DMS53 treated with DMSO at 0.1 percent for 48 hours (cell line): ENCODE results near the gene SLC47A2.
A peak's percentile ranks its signal among the peaks of the same experiment; 100 is the strongest.
"Not testable (repeated sequence)": the region's sequence is repeated elsewhere in the genome, so short reads cannot be mapped to it uniquely, and the experiment has no call there.

ENCODE experiments used
- DNase-seq: peaks from one replicate; lab custom pipeline; 2025; ENCODE audit not compliant: unreplicated experiment; lab: John Stamatoyannopoulos, UW

SLC47A2 gene, protein sequence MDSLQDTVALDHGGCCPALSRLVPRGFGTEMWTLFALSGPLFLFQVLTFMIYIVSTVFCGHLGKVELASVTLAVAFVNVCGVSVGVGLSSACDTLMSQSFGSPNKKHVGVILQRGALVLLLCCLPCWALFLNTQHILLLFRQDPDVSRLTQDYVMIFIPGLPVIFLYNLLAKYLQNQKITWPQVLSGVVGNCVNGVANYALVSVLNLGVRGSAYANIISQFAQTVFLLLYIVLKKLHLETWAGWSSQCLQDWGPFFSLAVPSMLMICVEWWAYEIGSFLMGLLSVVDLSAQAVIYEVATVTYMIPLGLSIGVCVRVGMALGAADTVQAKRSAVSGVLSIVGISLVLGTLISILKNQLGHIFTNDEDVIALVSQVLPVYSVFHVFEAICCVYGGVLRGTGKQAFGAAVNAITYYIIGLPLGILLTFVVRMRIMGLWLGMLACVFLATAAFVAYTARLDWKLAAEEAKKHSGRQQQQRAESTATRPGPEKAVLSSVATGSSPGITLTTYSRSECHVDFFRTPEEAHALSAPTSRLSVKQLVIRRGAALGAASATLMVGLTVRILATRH

DNA sequence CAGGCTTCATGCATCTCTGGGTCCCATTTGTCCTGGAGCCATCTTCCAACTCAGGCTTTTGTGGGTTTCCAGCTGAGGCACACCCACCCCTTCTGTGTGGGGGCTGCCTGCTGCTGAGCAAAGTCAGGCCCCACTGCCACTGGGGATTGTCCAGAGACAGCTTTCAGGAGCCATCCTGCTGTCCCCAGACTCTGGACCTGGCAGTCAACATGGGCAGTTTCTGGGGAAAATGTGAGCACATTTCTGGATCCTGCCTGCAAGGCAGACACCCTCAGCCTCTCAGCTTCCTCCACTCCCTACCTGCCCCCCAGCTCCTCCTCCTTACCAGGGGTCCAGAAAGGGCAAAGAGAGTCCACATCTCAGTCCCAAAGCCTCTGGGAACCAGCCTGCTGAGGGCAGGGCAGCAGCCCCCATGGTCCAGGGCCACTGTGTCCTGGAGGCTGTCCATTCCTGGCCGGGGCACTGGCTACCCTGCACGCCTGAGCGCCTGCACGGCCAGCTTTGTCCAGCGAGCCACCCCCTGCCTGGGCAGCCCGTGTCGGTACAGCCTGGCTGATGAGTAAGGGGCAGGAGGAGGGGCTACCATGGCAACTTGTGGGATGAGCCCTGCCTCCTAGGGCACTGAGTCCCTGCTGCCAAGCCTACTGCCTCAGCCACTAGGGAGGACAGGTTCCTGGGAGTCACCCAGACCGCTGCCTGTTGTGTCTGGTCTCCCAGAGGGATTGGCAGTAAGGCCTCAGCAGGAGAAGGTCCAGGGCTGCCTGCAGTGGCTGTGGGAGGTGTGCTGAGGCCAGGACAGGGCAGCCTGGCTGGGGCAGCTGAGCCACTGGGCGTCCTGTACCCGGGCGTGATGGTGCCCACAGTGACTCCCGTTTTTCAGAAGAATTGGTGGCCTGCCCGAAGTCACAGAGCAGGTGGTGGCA is at the start of gene SLC47A2:
Gene SLC47A2 (minus strand): TSS at position 477 of the 923 bp plus-strand sequence. CDS start 29 bp downstream, at position 448.
- no peak for DNase-seq

DNA sequence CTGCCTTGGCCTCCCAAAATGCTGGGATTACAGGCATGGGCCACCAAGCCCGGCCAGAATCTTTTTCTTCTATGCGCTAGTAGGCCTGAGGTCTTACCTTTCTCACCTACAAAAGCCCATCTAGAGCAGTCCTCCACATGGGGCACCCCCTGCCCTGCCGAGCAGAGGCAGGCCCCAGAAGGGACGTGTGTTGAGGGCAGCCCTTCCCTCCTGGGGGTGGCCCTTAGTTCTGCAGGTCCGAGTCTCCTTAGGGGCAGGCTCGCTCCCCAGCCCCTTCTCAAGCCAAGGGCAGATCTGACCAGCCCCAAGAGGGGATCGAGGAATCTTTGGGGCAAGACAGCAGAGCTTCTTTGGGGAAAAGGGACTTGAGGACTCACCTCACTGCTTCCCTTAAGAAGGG is 49.6 kb upstream of the SLC47A2 start:
- DNase-seq: no peak

DNA sequence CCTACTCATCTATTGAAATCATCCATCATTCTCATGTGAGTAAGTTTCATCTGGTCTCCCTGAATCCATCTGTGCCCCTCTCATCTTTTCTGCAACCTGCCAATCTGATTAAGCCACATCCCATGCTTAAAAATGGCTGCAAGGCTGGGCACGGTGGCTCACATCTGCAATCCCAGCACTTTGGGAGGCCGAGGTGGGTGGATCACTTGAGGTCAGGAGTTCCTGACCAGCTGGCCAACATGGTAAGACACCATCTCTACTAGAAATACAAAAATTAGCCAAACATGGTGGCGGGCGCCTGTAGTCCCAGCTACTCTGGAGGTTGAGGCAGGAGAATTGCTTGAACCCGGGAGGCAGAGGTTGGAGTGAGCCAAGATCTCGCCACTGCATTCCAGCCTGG is 47.6 kb upstream of the SLC47A2 start:
- DNase-seq: not testable (repeated sequence)

DNA sequence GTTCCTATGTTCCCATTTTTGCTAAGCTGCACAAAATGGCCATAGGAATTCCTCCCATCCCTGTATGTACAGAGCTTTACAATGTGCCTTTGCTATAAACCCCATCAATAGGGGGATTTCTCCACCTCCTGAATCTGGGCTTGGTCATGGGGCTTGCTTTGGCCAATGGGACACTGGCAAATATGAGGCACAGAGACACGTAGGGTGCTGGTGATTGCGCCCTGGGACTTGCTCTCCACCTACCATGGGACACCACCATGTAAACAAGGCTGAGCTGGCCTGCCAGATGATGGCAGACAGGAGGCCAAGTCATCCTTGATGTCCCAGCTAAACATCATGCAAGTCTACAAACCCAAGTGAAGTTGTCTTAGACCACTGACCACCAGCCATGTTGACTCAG is 47.0 kb upstream of the SLC47A2 start:
- DNase-seq: no peak

DNA sequence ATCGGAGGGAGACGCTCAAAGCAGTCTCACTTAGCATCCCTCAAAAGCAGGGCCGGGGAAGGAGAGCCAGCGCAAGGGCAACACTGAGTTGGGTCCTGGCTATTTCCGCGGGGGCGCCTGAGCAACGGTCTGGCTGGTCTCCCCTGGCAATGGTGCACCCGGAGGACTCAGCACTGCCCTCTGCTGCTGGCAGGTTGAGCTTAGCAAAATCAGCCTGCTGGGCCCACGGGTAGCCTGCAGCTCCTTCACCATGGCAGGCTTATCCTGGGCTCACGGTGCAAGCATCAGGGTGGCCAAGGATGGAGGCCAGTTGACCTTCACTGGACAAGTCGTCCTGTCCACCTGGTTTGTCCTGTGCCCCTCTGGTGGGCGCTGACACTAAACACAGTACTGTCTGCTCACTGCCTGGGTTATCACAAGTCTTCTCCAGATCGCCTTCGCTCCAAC is 46.2 kb upstream of the SLC47A2 start:
- peak; percentile 51 for DNase-seq

DNA sequence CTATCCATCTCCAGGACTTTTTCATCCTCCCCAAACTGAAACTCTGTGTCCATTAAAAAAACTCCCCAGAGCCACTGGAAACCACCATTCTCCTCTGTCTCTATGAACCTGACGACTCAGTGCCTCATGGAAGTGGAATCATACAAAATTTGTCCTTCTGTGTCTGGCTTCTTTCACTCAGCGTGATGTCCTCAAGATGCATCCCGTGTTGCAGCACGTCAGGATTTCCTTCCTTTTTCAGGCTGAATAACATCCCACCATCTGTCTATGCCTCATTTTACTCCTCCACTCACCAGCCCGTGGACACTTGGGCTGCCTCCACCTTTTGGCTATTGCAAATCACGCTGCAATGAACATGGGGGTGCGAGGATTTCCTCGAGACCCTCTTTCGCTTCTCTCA is 44.4 kb upstream of the SLC47A2 start:
- no peak for DNase-seq

DNA sequence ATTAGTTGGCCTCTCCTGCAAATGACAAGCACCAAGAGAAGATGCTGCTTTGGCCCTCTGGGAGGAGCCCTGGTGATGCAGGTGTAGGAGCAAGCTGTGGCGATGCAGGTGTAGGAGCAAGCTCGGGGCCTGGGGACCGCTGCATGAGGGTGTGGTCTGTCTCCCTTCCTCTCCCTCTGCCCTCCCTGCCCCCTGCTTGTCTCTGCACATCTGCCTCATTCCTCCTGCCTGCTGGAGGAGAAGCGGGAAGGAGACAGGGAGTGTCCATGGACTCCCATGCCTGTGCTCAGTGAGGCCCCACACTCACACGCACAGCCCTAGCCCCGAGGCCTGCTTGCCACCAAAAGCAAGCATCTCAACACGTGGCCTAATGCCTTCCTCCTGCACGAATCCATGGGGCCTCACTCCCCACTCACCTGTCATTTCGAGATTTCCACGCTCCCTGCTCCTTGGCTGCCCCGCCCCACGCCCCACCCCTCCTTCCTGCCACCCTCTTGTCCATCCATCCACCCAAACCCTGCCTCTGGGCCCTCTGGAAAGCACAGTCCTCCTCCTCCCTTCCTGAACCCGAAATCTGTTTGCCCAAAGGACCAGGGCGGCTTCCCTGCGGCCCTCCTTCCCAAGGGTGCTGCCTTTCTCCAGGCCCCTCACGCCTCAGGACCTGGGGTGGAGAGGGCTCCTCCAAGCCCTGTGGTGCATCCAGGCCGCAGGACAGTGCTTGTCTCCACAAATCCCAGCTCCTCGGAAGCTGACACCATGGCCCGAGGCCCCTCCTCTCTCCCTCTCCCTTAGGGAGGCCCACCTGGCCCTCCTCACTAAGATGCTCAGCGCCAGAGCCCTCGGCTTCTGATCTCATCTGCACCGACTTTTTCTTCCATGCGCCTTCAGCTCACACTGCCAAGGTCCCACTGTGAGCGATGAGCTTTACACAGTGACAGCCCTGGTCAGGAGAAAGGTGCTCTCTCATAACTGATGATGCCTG is 43.5 kb upstream of the SLC47A2 start:
- no peak for DNase-seq

DNA sequence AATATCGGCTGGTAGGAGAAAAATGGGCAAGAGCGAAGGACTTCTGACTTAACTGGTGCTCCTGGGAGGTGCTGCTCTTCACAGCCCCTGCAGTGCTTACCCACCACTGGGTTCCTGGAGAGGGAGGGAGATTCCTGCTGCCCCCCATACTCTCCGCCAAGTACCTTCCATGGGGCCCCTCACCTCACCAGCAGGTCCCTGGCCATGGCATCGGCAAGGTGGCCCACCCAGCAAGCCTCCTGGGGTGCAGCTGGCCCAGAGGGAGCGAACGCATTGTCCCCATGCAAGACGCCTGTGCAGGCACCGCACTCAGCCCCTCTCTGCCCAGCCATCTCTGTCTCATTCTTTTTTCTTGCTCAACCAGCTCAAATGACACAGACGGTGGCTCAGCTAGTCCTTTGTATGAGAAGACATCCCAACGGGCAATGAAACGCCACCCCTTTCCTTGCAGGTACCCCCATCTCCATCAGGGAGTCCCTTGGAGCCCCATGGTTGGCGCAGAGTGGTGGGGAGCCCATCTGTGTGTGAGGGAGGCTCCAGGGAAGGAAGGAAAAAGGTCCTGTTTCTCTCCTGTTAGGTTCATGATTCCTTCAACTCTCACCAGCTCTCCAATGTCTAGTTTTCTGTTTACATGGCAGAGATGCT is 41.3 kb upstream of the SLC47A2 start:
- DNase-seq: no peak

DNA sequence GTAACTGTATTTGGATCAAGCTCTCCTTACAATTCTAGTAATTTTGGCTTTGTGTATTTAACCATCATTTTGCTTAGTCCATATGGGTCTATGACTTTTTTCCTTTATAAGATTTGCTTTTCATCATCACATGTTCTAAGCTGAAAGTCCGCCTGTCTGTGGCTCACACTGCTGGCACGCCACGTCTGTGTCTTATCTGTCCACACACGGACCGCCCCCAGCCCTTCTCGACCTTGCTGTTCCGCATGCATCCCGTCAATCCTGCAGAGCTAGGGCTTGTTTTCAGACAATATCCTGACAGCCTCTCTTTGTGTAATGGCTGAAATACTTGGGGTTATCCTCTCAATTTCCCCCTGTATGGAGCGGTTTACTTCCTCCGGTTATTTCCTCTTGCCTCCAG is 40.2 kb upstream of the SLC47A2 start:
- DNase-seq: no peak

DNA sequence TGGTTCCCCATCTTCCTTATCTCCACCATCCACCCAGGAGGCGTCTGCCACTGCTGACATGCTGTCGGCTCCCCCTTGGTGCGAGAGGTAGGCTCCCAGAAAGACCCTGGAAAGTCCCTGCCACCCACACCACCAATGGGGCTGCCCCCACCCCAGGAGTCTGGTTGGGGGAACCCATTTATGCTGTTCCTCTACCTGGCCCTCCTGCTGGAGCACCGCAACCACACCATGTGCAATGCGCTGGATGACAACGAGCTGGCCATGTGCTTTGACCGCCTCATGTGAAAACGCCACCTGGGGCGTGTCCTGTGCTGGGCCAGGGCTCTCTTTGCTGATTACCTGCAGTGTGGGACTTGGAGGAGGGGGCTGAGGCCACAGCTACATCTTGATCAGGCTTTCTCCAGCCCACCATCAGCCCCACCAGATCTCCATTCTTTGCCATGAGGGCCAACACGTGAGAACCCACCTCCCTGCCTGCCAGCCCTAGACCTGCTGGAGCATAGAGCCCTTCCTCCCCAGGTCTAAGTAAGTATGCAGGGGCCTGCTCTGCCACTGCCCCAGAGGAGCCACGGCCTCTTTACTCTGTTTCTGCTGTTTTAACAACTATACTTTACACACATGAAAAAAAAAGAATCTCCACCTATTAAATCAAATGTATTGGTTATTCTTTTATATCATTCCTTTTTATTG is 39.6 kb upstream of the SLC47A2 start:
- DNase-seq: no peak

DNA sequence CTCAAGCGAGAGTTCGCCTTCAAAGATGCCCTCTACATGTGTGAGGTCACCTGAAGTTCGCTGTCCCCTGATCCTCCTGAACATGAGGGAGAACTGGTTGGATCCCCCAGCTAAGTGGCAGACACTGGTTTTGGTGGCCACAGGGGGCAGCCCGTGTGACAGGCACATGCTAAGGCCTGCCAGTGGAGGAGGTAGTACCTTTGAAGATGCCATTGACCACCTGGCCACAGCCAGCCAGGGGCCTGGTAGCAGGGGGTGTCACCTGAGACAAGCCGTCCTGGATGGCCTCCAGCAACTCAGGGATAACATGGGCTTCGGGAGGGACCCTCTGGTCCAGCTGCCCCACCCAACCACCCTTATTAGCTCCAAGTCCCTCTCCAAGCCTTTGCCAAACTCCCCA is 39.0 kb upstream of the SLC47A2 start:
- DNase-seq: no peak

DNA sequence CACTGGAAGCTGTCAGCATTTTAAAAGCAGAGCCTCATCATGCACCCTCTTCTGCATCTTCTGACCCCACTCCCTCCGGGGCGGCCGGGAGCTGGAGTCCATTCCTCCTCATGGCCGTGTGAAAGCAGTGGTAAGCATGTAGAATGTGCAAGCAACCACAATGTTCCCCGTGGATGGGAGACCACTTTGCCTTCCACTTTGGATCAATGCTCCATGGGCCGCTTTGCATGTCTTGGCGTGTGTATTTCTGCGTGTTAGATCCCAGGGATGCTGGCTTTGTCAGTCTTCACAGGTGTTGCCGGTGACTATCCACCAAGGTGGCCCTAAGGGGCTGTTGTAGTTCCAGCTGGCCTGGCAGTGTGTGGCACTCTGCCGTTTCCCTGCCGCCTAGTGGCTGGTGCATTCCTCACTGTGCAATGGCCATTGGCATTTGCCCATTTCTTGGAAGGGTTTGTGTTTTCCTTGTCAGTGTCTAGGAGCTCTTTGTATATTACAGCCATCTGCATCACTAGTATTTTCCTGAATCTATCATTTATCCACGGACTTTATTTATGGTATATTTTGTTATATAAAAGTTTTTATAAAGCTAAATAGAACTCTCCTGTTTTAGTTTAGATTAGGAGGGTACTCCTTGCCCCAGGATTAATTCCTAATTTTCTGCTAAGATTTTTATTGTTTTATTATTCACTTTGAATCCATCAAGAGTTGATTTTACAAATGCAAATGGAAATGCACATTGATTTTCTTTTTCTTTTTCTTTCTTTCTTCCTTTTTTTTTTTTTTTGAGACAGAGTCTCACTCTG is 37.5 kb upstream of the SLC47A2 start:
- peak; percentile 40 for DNase-seq

DNA sequence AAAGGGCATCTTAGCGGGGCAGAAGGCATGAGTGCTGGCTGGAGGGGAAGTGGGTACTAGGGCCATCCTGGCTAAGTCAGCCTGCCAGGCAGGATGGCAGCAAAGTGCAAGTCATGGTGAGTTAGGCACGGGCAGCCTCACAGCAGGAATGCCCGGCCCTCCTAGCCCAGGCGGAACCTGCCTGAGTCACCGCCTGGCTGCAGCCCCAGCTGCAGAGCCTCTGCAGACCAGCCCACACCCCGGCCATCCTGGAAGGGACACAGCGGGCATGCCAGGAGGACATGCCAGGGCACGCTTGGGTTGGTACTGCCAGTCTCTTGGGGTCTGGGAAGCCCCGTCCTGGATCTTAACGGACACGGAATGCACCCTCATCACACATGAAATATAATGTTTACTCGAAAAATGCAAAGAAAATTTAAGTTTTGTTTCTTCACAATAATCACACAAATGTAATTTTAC is 36.7 kb upstream of the SLC47A2 start:
- peak; percentile 81 for DNase-seq

DNA sequence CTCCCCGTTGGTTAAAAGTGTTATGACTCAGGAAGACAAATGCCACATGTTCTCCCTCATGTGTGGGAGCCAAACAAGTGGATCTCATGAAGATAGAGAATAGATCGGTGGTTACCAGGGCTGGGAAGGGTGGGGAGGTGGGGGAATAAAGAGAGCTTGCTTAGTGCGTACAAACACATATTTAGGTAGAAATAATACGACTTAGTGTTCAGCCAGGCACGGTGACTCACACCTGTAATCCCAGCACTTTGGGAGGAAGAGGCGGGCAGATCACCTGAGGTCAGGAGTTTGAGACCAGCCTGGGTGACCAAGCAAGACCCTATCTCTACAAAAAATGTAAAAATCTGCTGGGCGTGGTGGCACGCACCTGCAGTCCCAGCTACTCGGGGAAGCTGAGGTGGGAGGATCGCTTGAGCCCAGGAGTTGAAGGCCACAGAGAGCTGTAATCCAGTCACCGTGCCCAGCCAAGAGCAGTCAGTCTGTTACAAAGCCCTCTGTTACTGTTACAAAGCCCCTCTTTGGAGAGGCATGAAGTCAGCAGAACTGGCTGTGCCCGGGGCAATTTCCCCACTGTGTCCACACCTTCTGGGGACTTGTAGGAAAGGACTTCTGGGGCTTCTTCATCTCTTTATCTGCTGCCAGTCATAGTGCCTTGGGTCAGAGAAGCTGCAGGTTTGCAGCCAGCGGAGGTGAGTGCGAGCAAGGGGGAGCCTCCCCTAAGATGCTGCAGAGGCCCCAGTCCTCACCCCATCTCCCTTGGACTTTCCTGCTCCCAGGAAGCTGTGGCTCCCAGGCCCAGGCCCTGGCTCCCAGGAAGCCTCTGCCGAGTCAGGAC is 36.0 kb upstream of the SLC47A2 start:
- no peak for DNase-seq

DNA sequence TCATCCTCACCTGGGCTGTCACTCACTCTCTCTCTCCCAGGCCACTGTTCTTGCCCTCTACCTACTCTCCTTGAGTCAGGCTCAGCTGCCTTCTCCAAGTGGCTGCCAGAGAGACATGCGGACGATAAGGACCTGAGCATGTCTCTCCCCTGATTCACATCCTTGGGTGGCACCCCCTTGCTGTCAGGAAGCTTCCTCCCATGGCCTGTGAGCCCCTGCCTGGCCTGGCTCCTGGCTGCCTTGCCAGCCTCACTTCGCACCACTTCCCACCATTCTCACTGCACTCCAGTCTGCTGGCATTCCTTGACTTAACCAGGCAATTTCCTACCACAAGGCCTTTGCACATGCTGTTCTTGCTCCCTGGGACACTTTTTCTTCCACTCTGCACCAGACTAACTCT is 34.5 kb upstream of the SLC47A2 start:
- no peak for DNase-seq

DNA sequence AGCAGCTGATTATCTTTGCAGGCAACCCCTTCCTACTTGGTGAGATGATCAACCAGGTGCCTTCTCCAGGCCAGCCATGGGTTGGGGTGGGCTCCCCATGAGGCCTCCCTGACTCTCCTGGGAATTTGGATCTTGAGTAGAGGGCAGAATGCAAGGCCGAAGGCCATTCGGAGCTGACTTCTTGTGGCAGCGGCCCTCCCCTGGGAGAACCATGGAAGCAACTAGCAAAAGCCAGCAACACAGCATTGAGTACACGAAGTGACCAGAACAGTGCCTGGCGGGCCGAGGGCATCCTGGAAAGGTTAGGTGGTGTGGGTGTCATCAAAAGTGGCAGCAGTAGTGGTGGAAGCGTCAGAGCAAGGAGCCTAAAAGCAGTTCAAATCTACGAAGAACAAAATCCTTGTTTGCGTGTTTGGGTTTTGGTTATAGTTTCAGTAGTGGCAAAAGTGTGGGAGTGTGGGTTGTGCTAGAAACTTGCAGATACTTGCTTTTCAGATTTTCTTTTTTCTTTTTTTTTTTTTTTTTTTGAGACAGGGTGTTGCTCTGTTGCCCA is 33.7 kb upstream of the SLC47A2 start:
- no peak for DNase-seq

DNA sequence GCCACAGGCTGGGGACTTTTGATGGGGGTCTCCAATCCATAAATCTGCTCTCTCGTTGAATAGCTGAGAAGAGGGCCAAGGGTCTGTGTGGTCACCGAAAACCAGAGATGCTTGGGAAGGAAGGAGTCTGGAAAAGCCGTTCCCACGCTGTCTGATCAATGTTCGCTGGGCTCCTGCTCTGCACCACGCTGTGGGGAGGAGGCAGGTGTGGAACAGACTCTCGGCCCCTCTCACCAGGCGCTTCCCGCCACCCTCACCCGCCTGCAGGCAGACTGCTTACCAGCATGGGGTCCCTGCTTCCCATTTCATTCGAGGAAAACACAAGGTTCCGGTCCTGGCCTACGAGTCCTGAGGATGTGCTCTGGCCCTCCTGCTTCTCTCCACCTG is 32.4 kb upstream of the SLC47A2 start:
- DNase-seq: no peak
